SK-MEL-5 (cell line): ENCODE results near the gene PPP1R2. TPM values are rescaled to one million over a fixed set of nuclear protein-coding genes. Genes with fewer than 3 reads are reported as not detected.

ENCODE experiments used
- DNase-seq: peaks from one replicate; pipeline ENCODE4 v3.0.0-alpha.2; 2016; ENCODE audit warnings: low read depth, low spot score
- in situ Hi-C: cut with HindIII; loops from 2 replicates; pipeline ENCODE4 v1.10.0; 2016; ENCODE audit warnings: low sequenced_read_pairs, high pct_unique_total_duplicates, low pct_unique_long_range_greater_than_20kb
- total RNA-seq: library from RNA; depleted of rRNA; stranded (reverse); fragments of >200 nt; shearing (Covaris generic); gene quantifications from 2 replicates; pipeline ENCODE4 v1.2.3, GENCODE V29; 2014

Gene PPP1R2
- total RNA-seq, 1 experiment from 2014 or later: 51.6 TPM

DNA sequence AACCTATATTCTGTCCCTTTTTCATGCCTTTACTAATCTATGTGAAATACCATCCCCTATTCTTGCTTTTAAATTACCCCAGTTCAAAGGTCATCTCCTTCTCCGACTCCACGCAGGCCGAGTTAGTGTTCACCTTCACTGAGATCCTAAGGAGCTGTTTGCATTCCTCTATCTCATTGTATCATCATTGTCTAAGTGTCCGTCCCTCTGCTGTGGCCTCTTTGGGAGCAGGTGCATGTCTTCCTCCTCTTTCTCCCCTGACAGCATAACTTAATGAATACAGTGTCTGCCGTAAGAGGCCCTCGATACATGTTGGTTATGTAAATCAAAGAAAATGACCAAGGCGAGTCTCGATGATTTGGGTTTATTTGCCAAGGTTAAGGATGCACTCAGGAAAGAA is 4.9 kb upstream of the PPP1R2 start:
- in situ Hi-C loops: no loop called here
- no peak for DNase-seq

DNA sequence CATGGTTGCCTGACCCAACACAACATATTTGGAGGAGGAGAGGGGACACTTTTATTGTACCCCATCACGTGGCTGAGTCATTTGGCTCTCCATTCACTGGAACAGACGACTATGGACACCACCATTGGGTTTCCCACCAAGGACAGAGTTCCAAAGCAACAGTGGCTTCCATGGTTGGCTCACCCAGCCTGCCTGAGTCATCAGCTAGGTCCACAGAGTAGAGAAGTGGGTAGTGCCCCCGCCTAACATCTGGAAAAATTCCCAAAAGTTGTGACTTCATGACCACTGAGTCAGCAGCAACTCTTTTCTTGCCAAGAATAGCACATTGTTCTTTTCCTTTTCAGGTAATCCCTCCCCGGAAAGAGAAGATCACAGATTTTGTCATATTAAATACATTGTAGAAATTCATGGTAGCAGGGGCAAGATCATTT is 3.0 kb upstream of the PPP1R2 start:
- peak; percentile 32 for DNase-seq
- in situ Hi-C loops: no loop called here

DNA sequence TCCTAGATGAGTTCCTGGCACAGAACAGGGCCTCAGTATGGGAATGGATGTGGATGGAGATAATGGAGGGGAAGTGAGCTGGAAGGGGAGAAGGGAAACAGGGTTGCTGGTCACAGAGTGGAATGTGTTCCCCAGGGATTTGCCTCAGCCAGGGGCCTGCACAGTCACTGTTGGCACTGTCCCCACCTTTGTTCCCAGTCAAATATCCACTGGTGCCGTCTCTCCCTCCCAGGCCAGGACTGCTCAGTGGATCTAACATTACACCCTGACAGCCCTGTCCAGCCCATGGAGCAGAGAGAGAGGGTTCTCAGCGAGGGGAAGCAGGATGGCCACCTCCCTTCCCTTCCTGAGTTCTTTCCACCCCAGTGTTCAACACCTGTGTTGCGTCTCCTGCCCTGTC is 1.5 kb upstream of the PPP1R2 start:
- in situ Hi-C loops: no loop called here
- DNase-seq: no peak

DNA sequence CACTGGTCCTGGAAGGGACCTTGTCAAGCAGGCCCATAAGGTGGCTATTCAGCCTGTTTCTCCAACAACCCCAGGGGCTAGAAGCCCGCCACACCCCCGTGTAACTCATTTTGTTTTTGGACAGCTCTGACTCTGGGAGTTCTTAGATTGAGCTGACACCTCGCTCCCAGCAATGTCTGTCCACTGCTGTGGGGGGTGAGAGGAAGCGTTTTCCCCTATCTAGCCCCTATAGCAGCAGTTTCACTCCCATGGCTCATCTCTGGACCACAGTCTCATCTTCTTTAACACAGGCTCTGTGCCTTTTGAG is 1.1 kb upstream of the PPP1R2 start:
- in situ Hi-C loops: no loop called here
- DNase-seq: no peak

DNA sequence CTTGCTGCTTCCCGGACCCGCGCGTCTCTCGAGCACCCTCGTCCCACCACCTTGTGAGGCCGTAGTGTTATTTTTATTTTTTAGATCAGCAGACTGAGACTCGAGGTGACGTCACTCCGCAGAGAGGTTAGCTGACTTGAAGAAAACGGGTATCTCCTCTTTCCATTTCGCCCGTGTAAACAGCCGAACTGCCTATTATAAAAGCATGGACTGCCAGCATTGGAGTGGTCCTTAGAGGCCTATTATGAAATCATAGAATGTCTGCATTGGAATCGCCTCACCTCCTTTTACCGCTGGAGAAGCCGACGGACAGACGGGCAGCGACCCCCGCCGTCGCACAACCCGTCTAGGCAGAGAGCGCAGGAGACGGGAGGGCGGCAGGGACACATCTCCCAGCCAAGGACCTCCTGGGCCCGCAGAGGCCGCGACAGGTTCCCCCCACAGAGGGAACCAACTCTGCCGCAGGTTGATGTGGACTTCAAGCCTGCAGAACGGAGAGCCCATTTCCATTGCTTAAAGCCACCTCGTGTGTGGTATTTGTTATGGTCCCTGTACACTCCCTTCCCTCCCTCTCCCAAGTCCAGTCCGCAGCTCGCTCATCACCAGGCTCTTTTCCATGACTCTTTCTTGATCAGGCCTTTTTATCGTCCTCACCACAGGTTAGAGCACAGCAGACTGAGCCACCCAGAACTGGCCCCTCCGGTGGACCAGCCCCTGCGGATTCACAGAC is 540 bp upstream of the PPP1R2 start:
- no peak for DNase-seq
- in situ Hi-C loops: no loop called here

DNA sequence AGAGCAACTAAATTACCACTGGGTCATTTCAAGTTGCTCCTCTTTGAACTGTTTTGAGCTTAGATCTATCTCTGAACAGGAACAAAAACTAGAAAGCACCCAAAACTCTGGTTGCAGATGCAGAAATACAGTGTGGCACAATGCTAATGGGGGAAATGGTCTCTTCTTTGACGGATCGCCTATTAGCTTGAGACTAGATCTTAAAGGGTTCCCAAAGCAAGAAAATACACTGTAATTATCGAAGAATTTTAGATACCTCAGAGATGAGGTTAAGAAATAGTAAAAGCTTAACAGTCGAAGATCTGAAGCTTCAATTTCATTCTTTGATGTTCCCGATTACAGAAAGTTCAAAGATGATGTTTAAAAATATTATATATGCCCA is 818 bp downstream of the PPP1R2 start:
- in situ Hi-C loops: no loop called here
- DNase-seq: no peak

DNA sequence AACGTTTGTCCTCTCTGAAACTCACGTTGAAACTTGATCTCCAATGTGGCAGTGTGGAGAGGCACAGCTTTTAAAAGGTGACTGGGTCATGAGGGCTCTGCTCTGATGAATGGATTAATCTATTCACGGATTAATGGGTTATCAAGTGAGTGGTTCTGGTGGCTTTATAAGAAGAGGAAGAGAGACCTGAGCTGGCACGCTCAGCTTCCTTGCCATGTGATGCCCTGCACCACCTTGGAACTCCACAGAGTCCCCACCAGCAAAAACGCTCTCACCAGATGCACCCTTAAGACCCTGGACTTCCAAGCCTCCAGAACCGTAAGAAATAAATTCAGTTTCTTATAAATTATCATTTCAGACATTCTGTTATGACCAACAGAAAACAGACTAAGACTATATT is 2.6 kb downstream of the PPP1R2 start:
- no peak for DNase-seq
- in situ Hi-C loops: no loop called here

DNA sequence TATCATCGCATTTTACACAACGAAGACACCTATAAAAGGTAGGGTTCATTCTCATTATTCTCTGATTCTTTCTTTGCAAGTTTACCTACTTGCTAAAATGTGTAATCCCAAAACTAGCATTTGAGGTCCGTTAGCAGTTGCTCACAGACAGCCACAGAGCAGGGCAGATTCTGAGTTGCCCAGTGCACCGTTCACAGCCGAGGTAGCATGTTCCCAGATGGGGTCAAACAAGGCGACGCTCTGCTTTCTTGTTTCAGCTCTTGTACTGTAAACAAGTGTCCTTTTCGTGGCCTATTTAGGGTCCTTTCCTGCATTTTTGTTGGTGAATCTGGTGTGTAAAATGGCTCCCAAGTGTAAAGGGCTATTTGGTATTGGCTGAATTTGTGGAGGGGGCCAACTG is 3.1 kb downstream of the PPP1R2 start:
- in situ Hi-C loops: no loop called here
- no peak for DNase-seq

DNA sequence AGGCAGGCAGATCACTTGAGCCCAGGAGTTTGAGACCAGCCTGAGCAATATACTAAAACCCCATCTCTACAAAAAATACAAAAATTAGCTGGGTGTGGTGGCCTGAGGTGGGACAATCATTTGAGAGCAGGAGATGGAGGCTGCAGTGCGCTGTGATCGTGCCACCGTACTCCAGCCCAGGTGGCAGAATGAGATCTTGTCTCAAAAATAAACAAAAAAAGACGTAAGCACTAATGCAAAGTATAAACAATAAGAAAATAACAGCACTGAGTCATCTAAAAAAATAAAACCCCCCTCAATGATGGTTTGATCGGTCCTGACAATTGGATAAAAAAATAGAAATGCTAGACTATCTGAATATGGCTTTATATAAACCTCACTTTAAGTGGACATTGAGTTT is 3.6 kb downstream of the PPP1R2 start:
- in situ Hi-C loops: no loop called here
- no peak for DNase-seq

DNA sequence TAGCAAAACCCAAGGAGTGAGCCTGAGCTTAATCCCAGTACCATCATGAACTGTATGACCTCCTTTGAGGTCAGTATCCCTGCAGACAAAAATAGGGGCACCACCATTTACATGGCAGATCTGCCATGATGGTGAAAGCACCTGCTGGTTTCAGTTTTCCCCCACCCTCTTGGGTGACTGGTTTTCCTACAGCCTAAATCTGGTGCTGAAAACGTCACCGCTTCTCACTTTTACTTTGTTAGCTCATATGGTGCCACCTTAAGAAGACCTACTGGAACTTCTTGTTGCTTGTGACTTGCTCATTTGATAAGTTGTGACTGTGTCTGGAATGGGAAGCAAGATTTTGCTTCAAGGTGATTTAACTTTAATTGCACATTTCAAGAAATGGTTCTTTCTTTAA is 5.1 kb downstream of the PPP1R2 start:
- in situ Hi-C loops: no loop called here
- no peak for DNase-seq

DNA sequence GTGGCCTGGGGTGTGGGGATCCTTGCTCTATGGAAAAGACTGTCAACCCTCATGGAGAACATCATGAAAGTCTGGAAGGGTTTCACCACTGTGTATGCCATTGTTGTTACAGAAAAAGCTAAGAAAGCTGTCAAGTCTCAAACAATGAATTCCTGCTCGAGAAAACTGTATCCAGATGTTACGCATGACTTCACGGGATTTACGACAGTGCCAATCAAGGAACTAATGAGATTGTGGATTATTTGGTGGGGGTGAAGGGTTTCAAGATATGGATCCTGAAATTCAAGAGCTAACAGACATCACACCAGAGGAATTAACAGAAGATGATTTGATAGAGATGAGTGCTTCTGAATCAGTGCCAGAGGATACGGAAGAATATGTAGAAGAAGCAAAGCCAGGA is 7.8 kb downstream of the PPP1R2 start:
- no peak for DNase-seq
- in situ Hi-C loops: no loop called here

DNA sequence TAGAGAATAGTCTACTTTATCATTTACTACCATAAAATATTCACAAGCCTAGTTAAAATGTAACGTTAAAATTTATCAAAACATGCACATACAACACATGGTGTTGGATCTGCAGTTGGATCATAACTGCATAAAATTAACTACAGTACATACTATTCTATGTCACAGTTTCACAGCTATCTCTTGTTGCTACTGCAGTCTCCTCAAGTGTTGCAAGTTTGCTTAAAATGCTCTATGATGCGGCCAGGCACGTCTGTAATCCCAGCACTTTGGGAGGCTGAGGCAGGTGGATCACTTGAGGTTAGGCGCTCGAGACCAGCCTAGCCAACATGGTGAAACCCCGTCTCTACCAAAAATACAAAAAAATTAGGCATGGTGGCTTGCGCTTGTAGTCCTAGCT is 10.3 kb downstream of the PPP1R2 start:
- DNase-seq: no peak
- in situ Hi-C loops: no loop called here

DNA sequence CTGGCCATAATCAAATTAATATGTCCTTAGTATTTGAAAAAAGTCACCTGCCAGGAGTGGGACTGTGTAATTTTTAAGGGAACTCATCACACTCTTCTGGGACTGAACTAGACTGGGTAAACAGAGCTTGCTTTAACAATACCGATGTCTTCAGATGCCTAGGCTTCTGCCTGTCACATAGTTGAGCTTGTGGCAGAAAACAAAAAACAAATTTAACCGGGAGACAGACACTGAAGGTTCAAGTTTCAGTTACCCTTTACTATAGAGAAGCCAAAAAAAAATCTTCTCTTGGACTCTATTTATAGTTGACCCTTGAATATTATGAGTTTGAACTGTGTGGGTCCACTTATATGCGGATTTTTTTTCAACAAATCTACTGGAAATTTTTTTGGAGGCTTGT is 10.8 kb downstream of the PPP1R2 start:
- in situ Hi-C loops: no loop called here
- DNase-seq: no peak

DNA sequence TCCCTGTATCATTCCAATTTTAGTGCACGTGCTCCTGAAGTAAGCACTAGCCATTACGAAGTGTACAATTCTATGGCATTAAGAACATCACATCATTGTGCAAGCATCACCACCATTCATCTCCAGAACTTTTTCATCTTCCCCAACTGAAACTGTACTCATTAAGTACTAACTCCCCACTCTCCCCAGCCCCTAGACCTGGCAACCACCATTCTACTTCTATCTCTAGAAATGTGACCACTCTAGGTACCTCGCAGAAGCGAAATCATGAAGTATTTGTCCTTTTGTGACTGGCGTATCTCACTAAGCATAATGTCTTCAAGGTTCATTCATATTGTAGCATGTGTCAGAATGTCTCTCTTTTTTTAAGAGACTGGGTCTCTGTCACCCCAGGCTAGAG is 11.4 kb downstream of the PPP1R2 start:
- in situ Hi-C loops: no loop called here
- no peak for DNase-seq

DNA sequence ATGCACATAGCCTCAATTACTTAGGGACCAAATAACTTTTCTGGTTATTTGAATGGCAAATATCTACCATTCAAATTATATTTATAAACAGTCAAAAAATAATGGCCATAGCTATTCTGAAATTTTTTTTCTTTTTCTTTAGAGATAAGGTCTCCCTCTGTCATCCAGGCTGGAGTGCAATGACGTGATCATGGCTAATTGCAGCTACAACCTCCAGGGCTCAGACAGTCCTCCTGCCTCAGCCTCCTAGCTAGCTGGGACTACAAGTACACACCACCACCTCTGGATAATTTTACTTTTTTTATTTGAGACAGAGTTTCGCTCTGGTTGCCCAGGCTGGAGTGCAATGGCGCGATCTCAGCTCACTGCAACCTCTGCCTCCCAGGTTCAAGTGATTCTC is 16.6 kb downstream of the PPP1R2 start:
- in situ Hi-C loops: no loop called here
- DNase-seq: no peak

DNA sequence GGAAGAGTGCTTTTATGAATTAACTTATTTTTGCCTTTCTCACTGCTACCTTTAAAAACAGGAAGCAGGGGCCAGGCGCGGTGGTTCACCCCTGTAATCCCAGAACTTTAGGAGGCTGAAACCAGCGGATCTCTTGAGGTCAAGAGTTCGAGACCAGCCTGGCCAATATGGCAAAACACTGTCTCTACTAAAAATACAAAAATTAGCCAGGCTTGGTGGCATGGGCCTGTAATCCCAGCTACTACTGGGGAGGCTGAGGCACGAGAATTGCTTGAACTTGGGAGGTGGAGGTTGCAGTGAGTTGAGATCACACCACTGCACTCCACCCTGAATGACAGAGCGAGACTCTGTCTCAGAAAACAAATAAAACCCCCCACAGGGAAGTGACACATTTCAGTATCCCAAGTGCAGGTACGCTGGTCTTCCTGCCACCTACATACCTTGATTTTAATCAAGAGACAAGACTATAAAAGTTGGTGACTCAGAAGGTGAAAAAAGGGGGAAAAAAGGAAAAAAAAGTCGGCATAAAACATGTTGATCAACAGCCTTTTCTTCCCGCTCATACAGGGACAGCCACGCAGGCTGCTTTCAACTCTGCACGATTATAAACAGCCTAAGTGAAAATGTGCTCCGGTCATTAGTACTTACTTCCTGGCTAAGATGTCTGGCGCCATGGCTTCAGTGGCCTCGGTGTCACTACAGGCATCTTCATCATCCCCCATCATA is 18.8 kb downstream of the PPP1R2 start:
- DNase-seq: no peak
- in situ Hi-C loops: no loop called here

DNA sequence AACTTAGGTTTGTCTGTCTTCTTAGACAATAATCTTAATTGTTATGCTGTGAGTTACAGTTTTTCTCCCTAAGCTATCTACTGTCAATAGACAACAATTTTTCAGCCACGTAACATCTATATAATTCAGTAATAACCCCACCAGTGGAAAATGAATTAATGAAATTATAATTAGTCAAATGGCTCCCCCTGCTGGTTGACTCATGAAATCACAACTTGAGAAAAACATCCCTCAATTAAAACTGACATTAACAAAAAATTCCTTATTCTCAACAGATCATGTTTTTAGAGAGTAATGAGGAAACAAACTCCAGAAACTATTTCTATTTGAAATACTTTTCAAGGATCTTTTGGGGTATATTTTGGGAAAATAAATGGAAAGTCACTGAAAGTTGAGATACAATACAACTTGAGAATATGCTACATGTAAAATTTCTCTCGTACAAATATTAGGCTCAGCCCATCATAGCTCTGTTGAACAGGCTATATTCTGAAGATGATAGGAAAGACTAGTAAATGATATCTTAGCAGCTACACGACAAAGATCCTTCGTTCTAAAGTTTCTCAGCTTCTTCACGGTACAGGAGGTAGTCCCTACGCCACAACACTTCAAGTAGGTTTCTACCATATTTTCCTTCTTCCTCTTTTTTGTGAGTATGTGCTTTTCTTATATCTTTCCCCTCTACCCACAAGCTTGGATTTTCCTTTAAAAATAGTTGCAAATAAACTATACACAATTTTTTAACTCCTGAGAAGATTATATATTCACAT is 20.7 kb downstream of the PPP1R2 start:
- peak; percentile 54 for DNase-seq
- in situ Hi-C loops: no loop called here

DNA sequence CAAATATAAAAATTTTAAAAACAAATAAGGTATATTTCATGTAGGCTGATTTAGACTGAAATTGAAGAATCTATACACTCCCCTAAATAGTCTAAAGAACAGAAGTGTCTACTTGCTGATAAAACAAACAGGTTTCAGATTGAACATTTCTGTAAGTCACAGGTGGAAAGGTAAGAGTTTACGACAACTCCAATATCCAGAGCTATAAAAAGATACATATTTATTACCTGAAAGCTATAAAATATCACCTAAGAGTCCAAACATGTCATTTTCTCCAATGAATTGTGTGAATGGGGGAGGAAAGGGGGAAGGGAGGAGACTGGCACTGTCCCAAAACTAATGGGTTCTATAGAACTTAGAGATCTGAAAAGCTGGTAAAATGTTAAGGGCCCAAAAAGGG is 26.1 kb downstream of the PPP1R2 start:
- no peak for DNase-seq
- in situ Hi-C loops: no loop called here
